Measurements from ENCODE around the gene ELP1. TPM values are rescaled to one million over a fixed set of nuclear protein-coding genes. Genes with fewer than 3 reads are reported as not detected.

The ELP1 gene
- total RNA-seq, 5 donors from 2014 or later (not counting 1 experiment from before 2014, with no cell fraction given), result 23.1 to 34.5 (median 25.0) TPM

DNA sequence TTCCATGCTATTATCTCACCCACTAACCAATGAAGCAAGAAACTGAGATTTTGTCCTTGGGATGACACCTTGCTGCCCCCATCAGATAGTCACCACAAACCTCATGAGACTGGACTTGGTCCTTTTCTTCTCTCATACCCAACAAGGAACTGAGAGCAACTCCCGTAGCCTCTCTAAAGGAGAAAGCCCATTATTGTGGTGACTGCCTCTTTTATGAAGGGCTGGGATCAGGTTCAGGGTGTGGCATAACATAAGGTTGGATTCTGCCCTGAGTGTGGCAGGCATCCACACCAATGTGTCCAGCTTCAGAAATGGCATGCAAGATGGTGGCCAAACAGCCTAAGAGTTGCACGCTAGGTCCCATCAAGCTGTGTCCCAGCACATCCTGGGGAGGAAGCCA, 73.2 kb downstream of the ELP1 start:
- H3K27ac ChIP-seq (ENCODE audit: low read length), result no peak overlapping the region
- no peaks in the 10 kb centered on the region for H3K36me3 ChIP-seq (ENCODE audit: control insufficient read depth in 2 of 2, extremely low read depth in 1 of 2, insufficient read depth in 1 of 2, low read length in 1 of 2)
- H3K27me3 Mint-ChIP-seq, result no peaks in the 10 kb centered on the region
- peaks cover 0 to 6% (median 0%) of the 10 kb centered on the region in 3 donors for H3K9me3 Mint-ChIP-seq
- ChIA-PET CTCF (no interaction called here), POLR2A (no interaction called here)
- WGBS (ENCODE audit: insufficient coverage), result 100% methylated on average over 1 of the region's 2 CpGs
- DNase-seq (no peak), ATAC-seq (replicated peaks in 1 of 4) (no peak)
- H3K4me1 ChIP-seq (ENCODE audit: control insufficient read depth in 1 of 2, extremely low read depth in 1 of 2, insufficient read depth in 2 of 2, low read length in 2 of 2), result no peaks in the 10 kb centered on the region
- H3K9me3 ChIP-seq, result no peaks in the 10 kb centered on the region
- no peaks in the 10 kb centered on the region for H3K36me3 Mint-ChIP-seq
- H3K27ac Mint-ChIP-seq, result no peak overlapping the region
- no peak overlapping the region for H3K4me3 ChIP-seq (ENCODE audit: control insufficient read depth in 1 of 2, extremely low read depth in 1 of 2, low read length in 1 of 2)
- no peak overlapping the region for H3K4me3 Mint-ChIP-seq
- no peaks in the 10 kb centered on the region for H3K27me3 ChIP-seq (replicated peaks in 1 of 2; ENCODE audit: control insufficient read depth in 2 of 2, extremely low read depth in 1 of 2, insufficient read depth in 2 of 2, low read length in 1 of 2)
- no peaks in the 10 kb centered on the region for H3K4me1 Mint-ChIP-seq

DNA sequence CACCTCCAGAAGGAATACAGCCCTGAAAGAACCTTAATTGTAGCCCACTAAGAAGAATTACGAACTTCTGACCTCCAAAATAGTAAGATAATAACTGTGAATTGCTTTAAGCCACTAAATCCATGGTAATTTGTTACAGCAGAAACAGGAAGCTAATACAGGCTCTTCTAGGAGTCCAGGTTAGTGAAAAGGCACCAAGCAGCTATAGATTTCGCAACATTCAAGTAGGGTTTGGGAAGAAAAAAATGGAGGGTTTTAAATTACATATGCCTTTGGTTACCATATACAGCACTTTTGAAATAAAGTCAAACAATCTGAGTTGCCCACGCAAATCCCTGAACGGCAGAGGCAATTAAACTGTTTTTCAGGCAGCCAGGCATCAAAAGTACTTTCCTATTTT, 73.6 kb downstream of the ELP1 start:
- CTCF ChIA-PET, result no interaction called here
- WGBS (ENCODE audit: insufficient coverage), result 100% methylated on average over 2 of the region's 4 CpGs
- no peaks in the 10 kb centered on the region for H3K36me3 Mint-ChIP-seq

DNA sequence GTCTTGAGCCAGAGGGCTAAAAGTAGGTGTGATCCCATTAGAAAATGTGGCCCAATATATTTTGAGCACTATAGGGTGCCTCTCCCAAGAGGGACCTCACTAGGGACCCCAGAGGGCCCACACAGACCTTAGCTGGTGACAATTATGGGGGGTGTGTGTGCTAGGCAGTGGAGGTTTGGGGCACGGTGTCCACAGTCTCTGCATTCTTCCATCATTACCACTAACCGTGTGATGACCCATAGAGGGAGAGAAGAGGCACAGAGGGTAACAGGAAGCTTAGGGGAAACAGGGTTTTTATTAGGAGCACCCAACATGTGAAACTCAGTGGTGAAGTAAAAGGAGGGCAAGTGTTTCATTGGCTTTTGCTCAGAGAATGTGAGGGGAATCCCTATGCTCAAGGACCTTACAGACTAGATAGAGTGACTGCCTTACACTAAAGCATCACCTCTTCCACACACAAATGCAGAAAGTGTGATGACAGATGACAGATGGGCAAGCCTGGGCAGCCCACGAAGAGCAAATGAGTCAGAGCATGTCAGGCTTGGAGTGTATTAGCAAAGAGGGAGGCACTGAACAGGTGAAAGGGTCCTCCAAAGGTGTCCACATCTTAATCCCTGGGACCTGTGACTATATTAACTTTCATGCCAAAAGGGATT, 74.3 kb downstream of the ELP1 start:
- no peak overlapping the region for H3K4me3 Mint-ChIP-seq
- CTCF ChIA-PET, result no interaction called here
- peaks cover 0 to 6% (median 0%) of the 10 kb centered on the region in 3 donors for H3K9me3 Mint-ChIP-seq

More for the DNA sequence above, 73.6 kb downstream of the ELP1 start:
- Histone ChIP-seq H3K4me1 (ENCODE audit: control insufficient read depth in 1 of 2, extremely low read depth in 1 of 2, insufficient read depth in 2 of 2, low read length in 2 of 2) (no peaks in the 10 kb centered on the region), H3K27ac (ENCODE audit: low read length) (no peak overlapping the region), H3K4me3 (ENCODE audit: control insufficient read depth in 1 of 2, extremely low read depth in 1 of 2, low read length in 1 of 2) (no peak overlapping the region), H3K36me3 (ENCODE audit: control insufficient read depth in 2 of 2, extremely low read depth in 1 of 2, insufficient read depth in 1 of 2, low read length in 1 of 2) (no peaks in the 10 kb centered on the region), H3K9me3 (no peaks in the 10 kb centered on the region), H3K27me3 (replicated peaks in 1 of 2; ENCODE audit: control insufficient read depth in 2 of 2, extremely low read depth in 1 of 2, insufficient read depth in 2 of 2, low read length in 1 of 2) (no peaks in the 10 kb centered on the region)
- H3K27me3 Mint-ChIP-seq, result no peaks in the 10 kb centered on the region
- POLR2A ChIA-PET, result no interaction called here
- DNase-seq (no peak), ATAC-seq (replicated peaks in 1 of 4) (no peak)
- no peaks in the 10 kb centered on the region for H3K4me1 Mint-ChIP-seq
- H3K9me3 Mint-ChIP-seq, result peaks cover 0 to 6% (median 0%) of the 10 kb centered on the region in 3 donors
- no peak overlapping the region for H3K4me3 Mint-ChIP-seq
- no peak overlapping the region for H3K27ac Mint-ChIP-seq

DNA sequence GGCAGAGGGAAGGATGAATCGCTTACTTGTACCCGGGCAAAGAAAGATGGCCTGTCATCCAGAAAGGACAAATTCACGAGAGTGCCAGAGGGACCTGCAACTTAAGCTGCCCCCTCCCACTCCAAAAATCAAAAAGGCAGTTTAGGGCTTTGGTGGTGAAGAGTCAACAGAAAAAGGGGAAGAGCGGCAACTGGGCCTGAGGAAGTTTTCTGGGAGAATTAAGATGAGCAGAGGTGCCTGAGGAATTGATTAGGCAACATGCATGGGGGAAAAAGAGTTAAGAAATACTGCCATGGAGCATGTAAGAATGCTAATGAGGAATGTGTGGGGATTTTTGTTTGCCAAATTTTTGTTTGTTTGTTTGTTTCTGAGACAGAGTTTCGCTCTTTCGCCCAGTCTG, 76.4 kb downstream of the ELP1 start:
- ChIA-PET POLR2A (no interaction called here), CTCF (no interaction called here)
- H3K36me3 ChIP-seq (ENCODE audit: control insufficient read depth in 2 of 2, extremely low read depth in 1 of 2, insufficient read depth in 1 of 2, low read length in 1 of 2), result no peaks in the 10 kb centered on the region
- no peaks in the 10 kb centered on the region for H3K9me3 ChIP-seq
- no peak for DNase-seq
- Mint-ChIP-seq H3K4me1 (no peaks in the 10 kb centered on the region), H3K9me3 (peaks cover 0 to 6% (median 0%) of the 10 kb centered on the region in 3 donors), H3K27ac (no peak overlapping the region), H3K4me3 (no peak overlapping the region), H3K27me3 (no peaks in the 10 kb centered on the region), H3K36me3 (no peaks in the 10 kb centered on the region)
- H3K4me1 ChIP-seq (ENCODE audit: control insufficient read depth in 1 of 2, extremely low read depth in 1 of 2, insufficient read depth in 2 of 2, low read length in 2 of 2), result no peaks in the 10 kb centered on the region
- H3K4me3 ChIP-seq (ENCODE audit: control insufficient read depth in 1 of 2, extremely low read depth in 1 of 2, low read length in 1 of 2), result no peak overlapping the region
- no peak overlapping the region for H3K27ac ChIP-seq (ENCODE audit: low read length)
- peaks cover 0 to 5% of the 10 kb centered on the region in 2 experiments for H3K27me3 ChIP-seq (replicated peaks in 1 of 2; ENCODE audit: control insufficient read depth in 2 of 2, extremely low read depth in 1 of 2, insufficient read depth in 2 of 2, low read length in 1 of 2)
- no peak for ATAC-seq (replicated peaks in 1 of 4)
- 70% methylated on average over 1 of the region's 6 CpGs for WGBS (ENCODE audit: insufficient coverage)

More for the DNA sequence above, 74.3 kb downstream of the ELP1 start:
- H3K36me3 Mint-ChIP-seq, result no peaks in the 10 kb centered on the region
- Histone ChIP-seq H3K27me3 (replicated peaks in 1 of 2; ENCODE audit: control insufficient read depth in 2 of 2, extremely low read depth in 1 of 2, insufficient read depth in 2 of 2, low read length in 1 of 2) (peaks cover 0 to 3% of the 10 kb centered on the region in 2 experiments), H3K36me3 (ENCODE audit: control insufficient read depth in 2 of 2, extremely low read depth in 1 of 2, insufficient read depth in 1 of 2, low read length in 1 of 2) (no peaks in the 10 kb centered on the region), H3K9me3 (no peaks in the 10 kb centered on the region), H3K4me1 (ENCODE audit: control insufficient read depth in 1 of 2, extremely low read depth in 1 of 2, insufficient read depth in 2 of 2, low read length in 2 of 2) (no peaks in the 10 kb centered on the region), H3K4me3 (ENCODE audit: control insufficient read depth in 1 of 2, extremely low read depth in 1 of 2, low read length in 1 of 2) (no peak overlapping the region), H3K27ac (ENCODE audit: low read length) (no peak overlapping the region)
- POLR2A ChIA-PET, result no interaction called here
- no peak for ATAC-seq (replicated peaks in 1 of 4)
- WGBS (ENCODE audit: insufficient coverage), result no CpG with 5 or more reads among the region's 3 CpGs
- DNase-seq, result no peak
- no peaks in the 10 kb centered on the region for H3K4me1 Mint-ChIP-seq
- no peaks in the 10 kb centered on the region for H3K27me3 Mint-ChIP-seq
- no peak overlapping the region for H3K27ac Mint-ChIP-seq

DNA sequence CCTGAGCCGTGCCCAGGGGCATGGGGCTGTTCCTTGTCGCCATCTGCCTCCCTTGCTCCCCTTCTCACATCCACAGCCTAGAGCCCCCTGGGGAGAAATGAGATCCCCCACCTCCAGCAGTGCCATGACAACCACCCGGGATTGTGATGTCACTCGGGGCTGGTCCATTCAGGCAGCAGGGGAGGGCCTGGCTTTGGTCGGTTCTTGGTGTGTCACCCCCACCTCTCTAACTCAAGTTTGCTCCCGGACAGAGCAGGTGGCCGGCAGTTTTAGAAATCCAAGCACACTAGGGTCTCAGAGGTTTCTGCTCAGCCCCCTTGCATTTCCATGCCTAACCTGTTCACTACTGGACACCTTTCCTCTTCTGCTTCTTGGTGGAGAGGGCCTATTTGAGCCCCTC, 78.0 kb downstream of the ELP1 start, which contains the start of gene ACTL7B:
Gene ACTL7B (minus strand): TSS at position 99 of the 400 bp plus-strand sequence. CDS start 56 bp downstream, at position 43.
- POLR2A ChIA-PET, result no interaction called here
- no peak within 1 kb of the TSS for H3K27ac Mint-ChIP-seq

DNA sequence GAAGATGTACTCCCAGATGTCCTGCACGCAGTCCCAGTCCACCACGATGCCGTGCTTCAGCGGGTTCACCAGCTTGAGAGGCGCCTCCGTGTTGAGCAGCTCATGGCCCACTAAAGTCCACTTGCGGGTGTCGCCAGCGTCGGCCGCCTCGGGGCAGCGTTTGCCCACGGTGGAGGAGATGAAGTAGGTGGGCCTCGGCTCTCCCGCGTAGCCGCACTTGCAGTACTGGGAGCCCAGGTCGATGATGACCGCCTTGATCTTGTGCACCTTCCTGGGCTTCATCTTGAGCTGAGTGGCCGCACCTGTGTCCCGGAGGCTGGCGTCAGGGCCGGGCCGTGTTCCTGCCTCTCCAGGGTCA, 78.4 kb downstream of the ELP1 start:
- Histone ChIP-seq H3K4me1 (ENCODE audit: control insufficient read depth in 1 of 2, extremely low read depth in 1 of 2, insufficient read depth in 2 of 2, low read length in 2 of 2) (no peaks in the 10 kb centered on the region), H3K27ac (ENCODE audit: low read length) (no peak overlapping the region), H3K36me3 (ENCODE audit: control insufficient read depth in 2 of 2, extremely low read depth in 1 of 2, insufficient read depth in 1 of 2, low read length in 1 of 2) (no peaks in the 10 kb centered on the region), H3K4me3 (ENCODE audit: control insufficient read depth in 1 of 2, extremely low read depth in 1 of 2, low read length in 1 of 2) (no peak overlapping the region), H3K27me3 (replicated peaks in 1 of 2; ENCODE audit: control insufficient read depth in 2 of 2, extremely low read depth in 1 of 2, insufficient read depth in 2 of 2, low read length in 1 of 2) (peaks cover 0 to 5% of the 10 kb centered on the region in 2 experiments), H3K9me3 (no peaks in the 10 kb centered on the region)
- no peak for DNase-seq
- no peaks in the 10 kb centered on the region for H3K36me3 Mint-ChIP-seq
- ATAC-seq (replicated peaks in 1 of 4), result no peak
- H3K4me3 Mint-ChIP-seq, result no peak overlapping the region
- WGBS (ENCODE audit: insufficient coverage), result 93% methylated on average over 25 of the region's 25 CpGs
- H3K27ac Mint-ChIP-seq, result no peak overlapping the region
- no peaks in the 10 kb centered on the region for H3K4me1 Mint-ChIP-seq
- H3K27me3 Mint-ChIP-seq, result peaks cover 0 to 3% of the 10 kb centered on the region in 2 donors
- H3K9me3 Mint-ChIP-seq, result peaks cover 0 to 6% (median 0%) of the 10 kb centered on the region in 3 donors
- ChIA-PET CTCF (no interaction called here), POLR2A (no interaction called here)

More for the DNA sequence above, 78.0 kb downstream of the ELP1 start, which contains the start of gene ACTL7B:
- Histone ChIP-seq H3K9me3 (no peaks in the 10 kb centered on the region), H3K27me3 (replicated peaks in 1 of 2; ENCODE audit: control insufficient read depth in 2 of 2, extremely low read depth in 1 of 2, insufficient read depth in 2 of 2, low read length in 1 of 2) (peaks cover 0 to 5% of the 10 kb centered on the region in 2 experiments), H3K4me3 (ENCODE audit: control insufficient read depth in 1 of 2, extremely low read depth in 1 of 2, low read length in 1 of 2) (no peak within 1 kb of the TSS), H3K27ac (ENCODE audit: low read length) (no peak within 1 kb of the TSS), H3K4me1 (ENCODE audit: control insufficient read depth in 1 of 2, extremely low read depth in 1 of 2, insufficient read depth in 2 of 2, low read length in 2 of 2) (no peaks in the 10 kb centered on the region), H3K36me3 (ENCODE audit: control insufficient read depth in 2 of 2, extremely low read depth in 1 of 2, insufficient read depth in 1 of 2, low read length in 1 of 2) (no peaks in the 10 kb centered on the region)
- Mint-ChIP-seq H3K4me3 (no peak within 1 kb of the TSS), H3K27me3 (peaks cover 0 to 3% of the 10 kb centered on the region in 2 donors), H3K4me1 (no peaks in the 10 kb centered on the region), H3K9me3 (peaks cover 0 to 6% (median 0%) of the 10 kb centered on the region in 3 donors), H3K36me3 (no peaks in the 10 kb centered on the region)
- WGBS (ENCODE audit: insufficient coverage), result 89% methylated on average over 4 of the region's 7 CpGs
- CTCF ChIA-PET, result no interaction called here
- no peak for DNase-seq
- no peak for ATAC-seq (replicated peaks in 1 of 4)

All from T-cell (primary cell).